A673 (cell line): Measurements from ENCODE around the gene EGFR.

Experiments used
- CTCF ChIP-seq: fragments of 300-800, 200-600 bp; sonication (generic); conservative IDR thresholded peaks from 2 replicates; pipeline ENCODE4 v1.5.1; 2017; ENCODE audit warnings: low read depth, mild to moderate bottlenecking, antibody characterized with exemption, low read length, moderate library complexity, mixed read lengths
- EZH2 ChIP-seq: fragments of 200-600 bp; sonication (generic); IDR thresholded peaks from 2 replicates; pipeline ENCODE4 v1.6.1; 2017; ENCODE audit warnings: borderline replicate concordance, low read depth, mild to moderate bottlenecking, mixed read lengths, antibody characterized with exemption, low read length; ENCODE audit not compliant: poor library complexity, severe bottlenecking

- TF ChIP-seq CTCF (no peak), EZH2 (no peak)
These were observed 122.1 kb downstream of the EGFR start for GRCh38 chr7:55140941-55141278.
